GM12875 (cell line): ENCODE data around the gene SLC4A7.

Experiments
- H3K4me3 ChIP-seq: one replicate; pipeline ENCODE4 v1.5.1; 2011; ENCODE audit warnings: low read depth, low read length, control low read depth
- CTCF ChIP-seq: IDR thresholded peaks from 2 replicates; pipeline ENCODE4 v1.5.1; 2011; ENCODE audit warnings: low read depth, mild to moderate bottlenecking, control low read depth, inconsistent platforms, low read length, moderate library complexity, borderline replicate concordance; ENCODE audit not compliant: insufficient read depth

Gene SLC4A7

GRCh38 chr3:27378331-27378730 lies 105.9 kb downstream of the SLC4A7 start:
- no peak overlapping the region for H3K4me3 ChIP-seq
- no peak for TF ChIP-seq CTCF

- TF ChIP-seq CTCF: no peak
- H3K4me3 ChIP-seq: no peak overlapping the region
These were observed 107.9 kb downstream of the SLC4A7 start for GRCh38 chr3:27376109-27376772.

- peak within 1 kb of the TSS; percentile 67 for H3K4me3 ChIP-seq
- no peak for TF ChIP-seq CTCF
These were observed 115.2 kb downstream of the SLC4A7 start, which contains the start of gene NEK10 for GRCh38 chr3:27368831-27369607. TSS of gene NEK10 (minus strand) at chr3:27369383. CDS start at chr3:27352882, 16,501 bp downstream.

GRCh38 chr3:27366062-27366591 lies 118.1 kb downstream of the SLC4A7 start:
- no peak for TF ChIP-seq CTCF
- no peak overlapping the region for H3K4me3 ChIP-seq

- no peak for TF ChIP-seq CTCF
- H3K4me3 ChIP-seq: no peak overlapping the region
These were observed 123.8 kb downstream of the SLC4A7 start for GRCh38 chr3:27360113-27361078.

- no peak overlapping the region for H3K4me3 ChIP-seq
- TF ChIP-seq CTCF: no peak
These were observed 125.8 kb downstream of the SLC4A7 start for GRCh38 chr3:27358372-27358771.
